GM19240 (cell line): Measurements from ENCODE around the gene MRPL23.

Experiments
- DNase-seq: peaks from one replicate; pipeline ENCODE4 v3.0.0; 2011; ENCODE audit warnings: low spot score; ENCODE audit not compliant: insufficient read length

Gene MRPL23

GRCh38 chr11:1988667-1989317 lies 41.7 kb downstream of the MRPL23 start:
- no peak for DNase-seq

- no peak for DNase-seq
Measured at GRCh38 chr11:1989953-1990352, 42.8 kb downstream of the MRPL23 start.

GRCh38 chr11:1990872-1991578 lies 43.9 kb downstream of the MRPL23 start:
- DNase-seq = no peak

GRCh38 chr11:1992111-1992510 lies 45.0 kb downstream of the MRPL23 start:
- no peak for DNase-seq

- no peak for DNase-seq
Measured at GRCh38 chr11:1994121-1994520, 47.0 kb downstream of the MRPL23 start.

- DNase-seq = no peak
Measured at GRCh38 chr11:1997755-1998154, 50.6 kb downstream of the MRPL23 start, which contains the start of gene H19. Gene H19 (minus strand): TSS chr11:1997842.

GRCh38 chr11:1998290-1998689 lies 51.2 kb downstream of the MRPL23 start:
- no peak for DNase-seq

GRCh38 chr11:1998861-1999260 lies 51.7 kb downstream of the MRPL23 start:
- no peak for DNase-seq

- DNase-seq = no peak
Measured at GRCh38 chr11:2002042-2002776, 55.1 kb downstream of the MRPL23 start.

- no peak for DNase-seq
Measured at GRCh38 chr11:2002807-2003206, 55.7 kb downstream of the MRPL23 start.

- no peak for DNase-seq
Measured at GRCh38 chr11:2004466-2004865, 57.3 kb downstream of the MRPL23 start.
